K562 treated with DMSO at 1 percent for 4 hours (cell line): ENCODE measurements around the gene TNF. TPM values are rescaled to one million over a fixed set of nuclear protein-coding genes. Genes with fewer than 3 reads are reported as not detected.

ENCODE experiments used
- total RNA-seq: library from RNA; unstranded; fragments of 300-600 nt; gene quantifications from 2 replicates; pipeline ENCODE4 v1.2.3, GENCODE V29; 2022; ENCODE audit not compliant: insufficient read depth

TNF gene
- total RNA-seq = 0.39 TPM in 1 of 2 replicates, not detected in the other

DNA sequence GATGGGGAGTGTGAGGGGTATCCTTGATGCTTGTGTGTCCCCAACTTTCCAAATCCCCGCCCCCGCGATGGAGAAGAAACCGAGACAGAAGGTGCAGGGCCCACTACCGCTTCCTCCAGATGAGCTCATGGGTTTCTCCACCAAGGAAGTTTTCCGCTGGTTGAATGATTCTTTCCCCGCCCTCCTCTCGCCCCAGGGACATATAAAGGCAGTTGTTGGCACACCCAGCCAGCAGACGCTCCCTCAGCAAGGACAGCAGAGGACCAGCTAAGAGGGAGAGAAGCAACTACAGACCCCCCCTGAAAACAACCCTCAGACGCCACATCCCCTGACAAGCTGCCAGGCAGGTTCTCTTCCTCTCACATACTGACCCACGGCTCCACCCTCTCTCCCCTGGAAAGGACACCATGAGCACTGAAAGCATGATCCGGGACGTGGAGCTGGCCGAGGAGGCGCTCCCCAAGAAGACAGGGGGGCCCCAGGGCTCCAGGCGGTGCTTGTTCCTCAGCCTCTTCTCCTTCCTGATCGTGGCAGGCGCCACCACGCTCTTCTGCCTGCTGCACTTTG is at the start of gene TNF:
Gene TNF (plus strand): TSS at position 231 of the 567 bp plus-strand sequence. CDS start 177 bp downstream, at position 408.

DNA sequence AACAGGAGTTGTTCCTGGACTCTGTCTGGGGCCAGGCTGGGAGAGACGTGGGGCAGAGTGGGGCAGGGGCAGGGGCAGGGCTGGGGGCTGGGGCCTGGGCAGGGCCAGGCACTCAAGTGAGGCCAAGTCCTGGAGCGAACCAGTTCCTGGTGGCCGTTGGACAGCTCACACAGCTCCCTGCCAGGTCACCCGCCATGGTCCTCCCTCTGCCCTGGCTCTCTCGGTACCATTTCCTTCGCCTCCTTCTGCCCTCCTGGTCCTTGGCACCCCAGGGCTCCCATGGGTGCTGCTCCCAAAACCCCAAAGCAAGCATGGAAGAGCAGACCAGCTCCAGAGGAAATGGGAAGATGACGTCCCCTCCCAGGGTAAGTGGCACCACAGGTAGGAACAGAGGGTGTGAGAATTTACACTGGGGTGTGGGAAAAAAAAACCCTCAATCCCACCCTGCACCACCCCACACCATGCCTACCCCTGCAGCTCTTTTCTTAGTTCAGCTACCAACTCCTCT is 46.5 kb upstream of the TNF start, which contains the start of gene MCCD1:
Gene MCCD1 (plus strand): TSS at position 142 of the 508 bp plus-strand sequence. CDS start 53 bp downstream, at position 195.

DNA sequence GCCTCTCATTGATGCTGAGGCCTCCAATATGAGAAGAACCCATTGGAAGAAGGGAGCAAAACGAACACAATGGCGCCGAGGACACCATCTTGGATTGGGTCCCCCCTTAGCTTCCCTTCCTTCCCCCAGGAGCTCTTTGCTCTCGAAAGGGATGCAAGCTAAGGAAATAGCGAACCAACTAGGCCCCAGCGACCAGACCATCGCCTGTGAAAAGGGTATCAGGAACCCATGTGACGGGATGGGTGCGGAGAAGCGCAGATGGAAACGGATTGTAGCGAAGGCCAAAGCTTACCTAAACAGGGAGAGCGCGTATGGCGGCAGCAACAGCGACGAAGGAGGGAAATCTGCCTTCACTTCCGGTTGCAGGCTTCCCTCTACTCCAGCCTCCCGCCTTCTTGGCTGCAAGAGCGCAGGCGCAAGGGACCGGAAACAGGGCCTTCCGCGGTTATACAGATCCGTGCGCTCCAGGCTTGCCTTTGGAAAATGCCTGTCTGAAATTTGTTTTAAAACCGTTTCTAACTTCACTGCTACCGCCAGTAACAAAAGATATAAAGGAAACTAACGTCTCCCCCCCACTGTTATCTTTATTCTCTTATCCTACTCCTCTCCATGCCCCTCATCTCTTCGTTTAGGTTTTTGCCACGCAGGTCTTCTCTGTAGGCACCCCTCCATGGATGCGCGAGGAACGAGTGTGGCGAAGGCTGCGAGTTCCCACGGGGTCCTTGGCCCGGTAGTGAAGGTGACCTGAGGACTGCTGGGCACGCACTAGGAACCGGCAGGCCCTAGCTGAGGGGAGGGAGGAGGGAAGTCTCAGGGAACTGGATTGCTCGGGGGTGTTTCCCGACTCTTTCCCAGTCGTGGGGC is 33.5 kb upstream of the TNF start, which contains the start of gene DDX39B:
Gene DDX39B (minus strand): TSS at position 346 of the 864 bp plus-strand sequence. CDS start 1,471 bp downstream, outside the sequence.

DNA sequence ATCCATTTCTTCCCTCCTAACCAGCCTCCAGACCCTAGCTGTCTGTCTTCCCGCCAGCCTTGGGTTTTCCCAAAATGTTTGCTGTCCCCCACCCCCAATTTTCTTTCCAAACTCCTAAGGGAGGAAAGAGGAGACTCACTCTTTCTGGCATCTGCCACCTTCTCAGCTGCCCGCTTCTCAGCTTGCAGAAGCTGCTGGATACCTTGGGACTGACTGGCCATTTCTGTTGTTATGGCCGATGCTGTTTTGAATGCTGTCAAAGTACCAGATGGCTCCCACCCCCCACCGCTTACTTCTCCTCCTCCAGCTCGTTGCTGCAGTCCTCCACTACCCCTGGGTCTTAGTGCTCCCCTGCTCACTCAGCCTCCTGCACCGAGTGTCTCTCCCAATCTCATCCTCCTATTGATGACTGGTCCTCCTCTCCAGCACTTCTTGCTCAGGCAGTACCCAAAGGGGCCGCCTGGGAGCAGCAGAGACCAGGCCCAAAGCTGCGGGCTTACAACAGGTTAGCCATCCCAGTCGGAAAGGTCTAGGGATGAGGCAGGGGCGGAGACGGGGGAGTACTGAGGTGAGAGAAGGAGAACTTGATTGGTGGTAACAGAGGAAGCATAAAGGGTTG is 28.9 kb upstream of the TNF start, which contains the start of gene ATP6V1G2:
Gene ATP6V1G2 (minus strand): TSS at position 270 of the 619 bp plus-strand sequence. CDS start 49 bp downstream, at position 221.

DNA sequence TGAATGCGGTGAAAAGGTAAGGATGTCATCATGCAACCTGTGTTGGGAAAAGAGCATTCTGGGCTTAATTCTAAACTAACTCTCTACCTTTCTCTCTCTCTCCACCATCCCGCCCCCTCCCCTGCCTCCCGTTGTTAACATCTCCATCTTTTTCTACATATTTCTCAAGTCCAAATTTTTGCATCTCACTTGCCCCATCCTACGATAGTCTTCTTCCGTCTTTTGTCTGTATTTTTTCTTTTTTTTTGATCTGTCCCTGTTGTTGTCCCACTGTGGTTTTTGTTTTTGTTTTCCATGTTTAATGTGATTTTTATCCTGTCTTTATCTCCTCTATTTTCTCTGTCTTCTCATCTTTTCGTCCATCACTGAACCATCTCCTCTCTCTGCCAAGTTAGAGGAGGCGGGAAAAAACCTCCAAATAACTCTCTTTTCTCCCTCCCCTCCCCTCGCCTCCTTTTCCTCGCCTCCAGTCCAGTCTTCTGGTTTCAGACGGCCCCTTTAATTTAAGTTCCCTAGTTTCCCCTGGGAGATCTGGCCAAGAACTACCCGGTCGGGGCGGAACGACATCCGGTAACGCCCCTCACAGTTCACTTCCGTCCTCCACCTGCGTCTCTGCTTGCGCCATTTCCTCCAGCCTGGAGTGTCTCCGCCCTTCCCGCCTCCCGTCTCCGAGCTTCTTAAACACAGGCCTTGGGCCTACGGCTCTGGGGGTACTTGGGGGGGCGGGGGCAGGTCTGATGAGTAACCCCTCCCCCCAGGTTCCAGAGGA is 28.2 kb upstream of the TNF start, which contains the start of gene NFKBIL1:
Gene NFKBIL1 (plus strand): TSS at position 651 of the 769 bp plus-strand sequence. CDS start 87 bp downstream, at position 738.

DNA sequence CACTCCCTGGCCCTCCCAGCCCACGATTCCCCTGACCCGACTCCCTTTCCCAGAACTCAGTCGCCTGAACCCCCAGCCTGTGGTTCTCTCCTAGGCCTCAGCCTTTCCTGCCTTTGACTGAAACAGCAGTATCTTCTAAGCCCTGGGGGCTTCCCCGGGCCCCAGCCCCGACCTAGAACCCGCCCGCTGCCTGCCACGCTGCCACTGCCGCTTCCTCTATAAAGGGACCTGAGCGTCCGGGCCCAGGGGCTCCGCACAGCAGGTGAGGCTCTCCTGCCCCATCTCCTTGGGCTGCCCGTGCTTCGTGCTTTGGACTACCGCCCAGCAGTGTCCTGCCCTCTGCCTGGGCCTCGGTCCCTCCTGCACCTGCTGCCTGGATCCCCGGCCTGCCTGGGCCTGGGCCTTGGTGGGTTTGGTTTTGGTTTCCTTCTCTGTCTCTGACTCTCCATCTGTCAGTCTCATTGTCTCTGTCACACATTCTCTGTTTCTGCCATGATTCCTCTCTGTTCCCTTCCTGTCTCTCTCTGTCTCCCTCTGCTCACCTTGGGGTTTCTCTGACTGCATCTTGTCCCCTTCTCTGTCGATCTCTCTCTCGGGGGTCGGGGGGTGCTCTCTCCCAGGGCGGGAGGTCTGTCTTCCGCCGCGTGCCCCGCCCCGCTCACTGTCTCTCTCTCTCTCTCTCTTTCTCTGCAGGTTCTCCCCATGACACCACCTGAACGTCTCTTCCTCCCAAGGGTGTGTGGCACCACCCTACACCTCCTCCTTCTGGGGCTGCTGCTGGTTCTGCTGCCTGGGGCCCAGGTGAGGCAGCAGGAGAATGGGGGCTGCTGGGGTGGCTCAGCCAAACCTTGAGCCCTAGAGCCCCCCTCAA is 3.1 kb upstream of the TNF start, which contains the start of gene LTA:
Gene LTA (plus strand): TSS at position 249 of the 871 bp plus-strand sequence. CDS start 454 bp downstream, at position 703.

DNA sequence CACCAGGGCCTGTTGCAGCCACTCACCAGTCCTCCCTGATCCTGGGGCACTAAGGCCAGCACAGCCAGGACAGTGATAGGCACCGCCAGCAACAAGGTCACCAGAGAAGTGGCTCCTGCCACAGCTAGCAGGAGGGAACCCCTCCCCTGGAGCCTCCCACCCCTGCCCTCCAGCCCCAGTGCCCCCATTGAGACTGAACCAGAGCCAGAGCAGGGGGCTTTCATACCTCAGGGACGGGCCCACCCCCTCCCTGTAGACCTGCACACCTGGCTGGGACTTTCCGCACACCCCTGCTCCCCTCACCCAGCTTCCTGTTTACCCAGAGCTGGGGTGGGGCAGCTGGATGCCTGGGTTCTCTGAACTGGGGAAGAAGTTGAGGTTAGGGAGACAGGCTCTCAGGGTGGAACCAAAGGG is 6.9 kb downstream of the TNF start, which contains the start of gene LTB:
Gene LTB (minus strand): TSS at position 195 of the 414 bp plus-strand sequence. CDS start 7 bp downstream, at position 188.

DNA sequence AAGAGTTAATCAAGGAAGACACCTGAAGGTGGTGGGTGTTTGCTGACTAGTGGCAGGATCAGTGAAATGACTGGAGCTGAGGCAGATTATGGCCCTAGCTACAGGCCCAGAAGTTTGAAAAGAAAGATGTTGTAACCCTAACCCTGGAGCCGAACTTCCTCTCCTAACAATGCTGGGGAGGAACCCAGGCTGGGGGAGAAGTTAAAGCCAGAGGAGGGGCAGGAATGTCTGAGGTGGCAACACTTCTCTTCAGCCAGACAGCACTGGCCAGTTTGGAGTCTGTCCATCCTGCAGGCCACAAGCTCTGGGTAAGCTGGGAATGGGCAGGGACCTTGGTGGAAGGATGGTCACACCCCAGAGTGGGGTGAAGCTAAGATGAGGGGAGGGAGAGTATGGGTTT is 10.6 kb downstream of the TNF start, which contains the start of gene LST1:
Gene LST1 (plus strand): TSS at position 270 of the 400 bp plus-strand sequence. CDS start 1,023 bp downstream, outside the sequence.

DNA sequence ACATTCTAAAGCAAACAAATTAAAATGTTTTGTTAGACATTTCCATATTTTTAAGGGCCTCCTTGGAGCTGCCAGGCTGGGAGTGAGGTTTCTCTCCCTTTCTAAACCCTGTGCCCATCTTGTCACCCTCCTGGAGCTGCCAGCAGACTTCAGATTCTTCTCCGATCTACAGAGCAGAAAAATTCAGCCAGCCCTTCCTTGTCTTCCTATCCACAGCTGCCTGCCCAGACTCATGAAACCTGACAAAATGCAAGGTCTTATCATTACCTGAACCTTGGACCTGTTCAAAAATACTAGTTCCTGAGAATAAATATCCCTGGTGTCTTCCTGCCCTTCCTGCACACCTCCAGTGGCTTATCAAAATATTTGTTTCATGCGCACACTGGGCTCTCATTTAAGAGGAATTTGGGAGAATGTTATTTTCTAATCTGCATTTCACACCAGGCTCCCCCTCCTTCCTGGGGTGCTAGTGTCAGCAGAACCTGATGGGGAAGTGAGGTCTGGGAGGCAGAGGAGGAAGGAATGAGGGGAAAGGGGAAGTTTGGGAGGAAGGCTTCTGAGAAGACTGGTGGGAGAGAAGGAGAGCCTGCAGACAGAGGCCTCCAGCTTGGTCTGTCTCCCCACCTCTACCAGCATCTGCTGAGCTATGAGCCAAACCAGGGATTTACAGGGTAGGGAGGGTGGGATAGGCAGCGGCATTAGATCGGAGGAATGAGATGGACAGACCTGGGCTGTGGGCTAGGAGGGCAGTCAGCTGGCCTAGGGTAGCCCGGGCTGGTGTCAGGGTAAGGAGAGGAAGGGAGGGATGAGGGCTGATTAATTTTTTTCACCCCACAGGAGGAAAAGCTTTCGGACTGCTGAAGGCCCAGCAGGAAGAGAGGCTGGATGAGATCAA is 39.6 kb downstream of the TNF start, which contains the start of gene AIF1:
Gene AIF1 (plus strand): TSS at position 551 of the 895 bp plus-strand sequence. CDS start 96 bp downstream, at position 647.

DNA sequence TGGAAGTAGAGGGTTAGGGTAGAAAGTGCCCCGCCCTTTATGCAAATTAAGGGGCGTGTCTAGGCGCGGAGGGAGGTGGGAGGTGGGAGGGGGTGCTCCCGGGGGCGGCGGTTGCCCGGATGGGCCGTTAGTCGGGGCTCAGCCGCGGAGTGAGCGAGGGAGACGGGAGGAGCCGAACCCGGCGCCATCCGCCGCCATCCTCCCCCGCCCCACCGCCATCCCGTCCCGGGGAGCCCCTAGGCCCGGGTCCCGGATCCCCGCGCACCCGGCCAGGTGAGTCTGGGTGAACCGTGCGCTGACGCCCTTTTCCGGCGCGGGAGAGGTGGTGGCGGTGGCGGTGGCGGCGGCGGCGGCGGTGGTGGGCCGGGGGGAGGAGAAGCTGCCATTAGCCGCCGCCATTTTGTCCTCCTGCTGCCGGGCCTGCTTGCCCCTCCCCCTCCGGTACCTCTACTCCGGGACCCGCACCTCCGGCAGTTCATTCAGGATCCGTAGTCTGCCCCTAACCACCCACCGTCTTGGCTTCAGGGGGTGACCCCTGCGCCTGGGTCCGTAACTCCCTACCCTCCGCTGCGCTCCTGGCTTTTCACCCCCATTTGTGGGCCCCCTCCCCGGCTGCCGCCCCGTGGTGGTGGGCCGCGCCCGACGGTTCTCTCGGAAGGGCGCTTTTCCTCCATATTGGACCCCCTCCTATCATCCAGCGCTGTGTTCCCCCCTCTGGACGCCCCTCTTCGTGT is 45.4 kb downstream of the TNF start, which contains the start of gene PRRC2A:
Gene PRRC2A (plus strand): TSS at position 130 of the 734 bp plus-strand sequence. CDS start 2,075 bp downstream, outside the sequence.

Other genes with a start within 250 kb of the TNF start
- 3.0 and 3.9 TPM in 2 replicates for gene HLA-B, start 218.4 kb upstream of the TNF start, total RNA-seq
- 24.3 and 25.4 TPM in 2 replicates for gene MICA, start 172.0 kb upstream of the TNF start, total RNA-seq
- gene MICB, start 77.4 kb upstream of the TNF start, total RNA-seq = 20.6 and 25.7 TPM in 2 replicates
- not detected in 2 replicates for gene MCCD1, start 46.6 kb upstream of the TNF start, total RNA-seq
- gene DDX39B, start 33.6 kb upstream of the TNF start, total RNA-seq = 175 and 204 TPM in 2 replicates
- not detected in 2 replicates for gene ATP6V1G2, start 29.0 kb upstream of the TNF start, total RNA-seq
- 54.0 and 55.3 TPM in 2 replicates for gene NFKBIL1, start 28.0 kb upstream of the TNF start, total RNA-seq
- not detected in 2 replicates for gene LTA, start 3.3 kb upstream of the TNF start, total RNA-seq
- gene LTB, start 6.9 kb downstream of the TNF start, total RNA-seq = not detected in 2 replicates
- gene LST1, start 10.7 kb downstream of the TNF start, total RNA-seq = 8.0 and 9.8 TPM in 2 replicates
- 1.7 TPM in 1 of 2 replicates, not detected in the other for gene NCR3, start 17.4 kb downstream of the TNF start, total RNA-seq
- gene AIF1, start 39.7 kb downstream of the TNF start, total RNA-seq = 26.7 and 27.1 TPM in 2 replicates
- gene PRRC2A, start 45.1 kb downstream of the TNF start, total RNA-seq = 185 and 248 TPM in 2 replicates
- gene BAG6, start 77.1 kb downstream of the TNF start, total RNA-seq = 380 and 409 TPM in 2 replicates
- gene APOM, start 80.3 kb downstream of the TNF start, total RNA-seq = 8.4 and 11.2 TPM in 2 replicates
- gene C6orf47, start 85.2 kb downstream of the TNF start, total RNA-seq = 17.7 and 18.6 TPM in 2 replicates
- 23.4 and 36.8 TPM in 2 replicates for gene GPANK1, start 89.4 kb downstream of the TNF start, total RNA-seq
- 613 and 654 TPM in 2 replicates for gene CSNK2B, start 90.5 kb downstream of the TNF start, total RNA-seq
- gene LY6G5B, start 94.4 kb downstream of the TNF start, total RNA-seq = 5.0 and 12.4 TPM in 2 replicates
- 3.4 TPM in 1 of 2 replicates, not detected in the other for gene LY6G5C, start 105.5 kb downstream of the TNF start, total RNA-seq
- 91.1 and 99.5 TPM in 2 replicates for gene ABHD16A, start 127.8 kb downstream of the TNF start, total RNA-seq
- not detected in 2 replicates for gene LY6G6F, start 131.3 kb downstream of the TNF start, total RNA-seq
- not detected in 2 replicates for gene LY6G6D, start 139.8 kb downstream of the TNF start, total RNA-seq
- gene LY6G6C, start 146.2 kb downstream of the TNF start, total RNA-seq = not detected in 2 replicates
- gene MPIG6B, start 147.8 kb downstream of the TNF start, total RNA-seq = 0.51 TPM in 1 of 2 replicates, not detected in the other
- 66.8 and 75.1 TPM in 2 replicates for gene DDAH2, start 153.7 kb downstream of the TNF start, total RNA-seq
- 1,213 and 1,370 TPM in 2 replicates for gene CLIC1, start 161.0 kb downstream of the TNF start, total RNA-seq
- gene MSH5, start 164.4 kb downstream of the TNF start, total RNA-seq = 22.0 and 30.3 TPM in 2 replicates
- gene SAPCD1, start 187.1 kb downstream of the TNF start, total RNA-seq = 2.6 and 8.2 TPM in 2 replicates
- 5.4 and 5.6 TPM in 2 replicates for gene VWA7, start 201.8 kb downstream of the TNF start, total RNA-seq
- gene VARS1, start 220.2 kb downstream of the TNF start, total RNA-seq = 147 and 165 TPM in 2 replicates
- 139 and 155 TPM in 2 replicates for gene LSM2, start 231.4 kb downstream of the TNF start, total RNA-seq
- gene HSPA1L, start 239.7 kb downstream of the TNF start, total RNA-seq = 2.5 and 2.8 TPM in 2 replicates
- gene HSPA1A, start 240.0 kb downstream of the TNF start, total RNA-seq = 641 and 912 TPM in 2 replicates